ENCODE results near the gene ASCL5.

- TF ChIP-seq POLR2AphosphoS5 (IDR thresholded peaks at IDR 0.05; ENCODE audit: borderline replicate concordance, low read depth, low read length) (no peak), EZH2 (IDR thresholded peaks at IDR 0.05) (no peak), FOXP2 (optimal IDR thresholded peaks at IDR 0.05; ENCODE audit: control extremely low read depth, extremely low read length, insufficient read depth) (no peak)
Measured at GRCh38 chr1:201092738-201093137, 34.2 kb downstream of the ASCL5 start.
